Hematopoietic multipotent progenitor cell (in vitro differentiated cells): Measurements from ENCODE around the gene ALKBH5. TPM values are rescaled to one million over a fixed set of nuclear protein-coding genes. Genes with fewer than 3 reads are reported as not detected.
A peak's percentile ranks its signal among the peaks of the same experiment; 100 is the strongest.

Experiments
- DNase-seq, 3 donors: peaks; one replicate each; pipeline ENCODE4 v3.0.0-alpha.2; 2011 to 2015; ENCODE audit warnings: low read depth in 2 of 3, low spot score in 2 of 3
- total RNA-seq: library from RNA; depleted of rRNA; stranded (reverse); fragments of >200 nt; gene quantifications from one replicate; pipeline ENCODE4 v1.2.3, GENCODE V29; 2012

ALKBH5 gene
- total RNA-seq = 104 TPM

DNA sequence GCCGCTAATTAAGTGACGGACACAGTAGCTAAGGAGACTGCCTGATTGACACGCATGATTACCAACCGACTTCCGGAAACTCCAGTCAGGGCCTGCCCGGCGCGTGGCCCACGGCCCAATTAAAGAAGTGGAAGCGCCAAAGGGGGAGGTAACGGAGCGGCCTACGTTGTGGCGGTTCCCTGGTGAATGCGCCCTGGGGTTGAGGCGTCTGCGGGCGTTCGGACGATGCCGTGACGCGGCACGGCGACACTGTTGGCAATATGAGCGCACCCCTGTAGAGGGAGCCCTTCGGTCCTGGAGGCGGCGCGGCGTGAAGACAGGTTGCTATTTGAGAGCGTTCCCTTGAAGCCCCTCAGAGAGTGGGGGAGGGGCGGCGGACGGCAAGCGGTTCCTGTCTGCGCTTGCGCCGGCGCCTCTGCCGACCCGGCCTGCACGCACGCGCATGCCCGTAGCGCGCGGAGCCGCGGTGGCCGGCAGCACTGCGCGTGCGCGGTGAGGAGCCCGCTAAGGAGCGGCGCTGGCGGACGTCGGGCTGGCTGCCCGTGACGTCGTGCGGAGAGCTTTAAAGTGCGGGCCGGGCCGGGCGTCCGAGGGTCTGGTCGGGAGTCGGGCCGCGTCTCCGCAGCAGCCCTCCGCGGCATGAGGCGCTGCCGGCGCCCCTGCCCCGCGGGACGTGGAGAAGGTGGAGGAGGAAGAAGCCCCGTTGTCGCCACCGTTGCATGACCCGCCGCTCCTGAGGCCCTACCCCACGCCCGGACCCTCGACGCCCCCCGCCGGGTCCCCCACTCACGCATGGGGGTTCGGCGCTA is at the start of gene ALKBH5:
Gene ALKBH5 (plus strand): TSS at position 495 of the 809 bp plus-strand sequence. CDS start 416 bp downstream, outside the sequence.
- DNase-seq = peak; percentile 98 to 100 (median 99)

DNA sequence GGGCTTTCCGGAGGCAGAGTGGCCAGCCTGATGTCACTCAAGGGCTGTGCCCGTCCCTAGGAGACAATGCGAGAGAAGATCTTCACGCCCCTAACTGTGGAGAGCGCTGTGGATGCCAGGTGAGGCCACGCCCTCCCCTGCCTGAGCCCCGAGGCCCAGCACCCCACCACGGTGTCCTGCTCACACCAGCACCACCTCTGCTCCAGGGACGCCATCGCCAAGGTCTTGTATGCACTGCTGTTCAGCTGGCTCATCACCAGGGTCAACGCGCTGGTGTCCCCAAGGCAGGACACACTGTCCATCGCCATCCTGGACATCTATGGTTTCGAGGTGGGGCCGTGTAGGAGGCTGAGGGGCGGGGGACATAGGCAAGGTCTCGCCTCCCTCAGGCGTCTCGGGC is 47.3 kb upstream of the ALKBH5 start:
- DNase-seq = no peak

DNA sequence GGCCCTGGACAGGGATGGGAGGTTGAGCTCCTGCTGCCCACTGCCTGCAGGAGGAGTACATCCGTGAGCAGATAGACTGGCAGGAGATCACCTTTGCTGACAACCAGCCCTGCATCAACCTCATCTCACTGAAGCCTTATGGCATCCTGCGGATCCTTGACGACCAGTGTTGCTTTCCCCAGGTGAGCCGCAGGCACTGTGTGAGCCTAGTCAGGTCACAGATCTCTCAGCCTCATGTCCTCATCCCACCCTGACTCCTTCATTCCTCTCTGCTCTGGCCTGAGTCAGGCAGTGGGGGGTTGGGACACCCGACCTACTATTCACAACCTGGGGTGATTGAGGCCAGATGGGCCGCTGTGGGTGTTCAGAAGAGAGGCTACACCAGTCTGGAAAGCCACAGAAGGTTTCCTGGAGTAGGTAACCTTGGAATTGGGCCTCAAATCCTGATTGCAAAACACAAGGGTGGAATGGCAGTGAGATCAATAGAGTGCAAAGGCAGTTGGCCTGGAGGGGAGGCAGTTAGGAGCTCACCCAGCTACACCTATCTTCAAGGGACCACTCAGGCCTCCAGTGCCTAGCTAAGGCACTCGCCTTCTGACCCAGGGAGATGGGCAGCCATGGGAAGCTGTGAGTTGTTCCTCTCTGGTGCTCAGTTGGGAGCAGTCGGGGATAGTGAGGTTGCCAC is 45.4 kb upstream of the ALKBH5 start:
- no peak for DNase-seq

DNA sequence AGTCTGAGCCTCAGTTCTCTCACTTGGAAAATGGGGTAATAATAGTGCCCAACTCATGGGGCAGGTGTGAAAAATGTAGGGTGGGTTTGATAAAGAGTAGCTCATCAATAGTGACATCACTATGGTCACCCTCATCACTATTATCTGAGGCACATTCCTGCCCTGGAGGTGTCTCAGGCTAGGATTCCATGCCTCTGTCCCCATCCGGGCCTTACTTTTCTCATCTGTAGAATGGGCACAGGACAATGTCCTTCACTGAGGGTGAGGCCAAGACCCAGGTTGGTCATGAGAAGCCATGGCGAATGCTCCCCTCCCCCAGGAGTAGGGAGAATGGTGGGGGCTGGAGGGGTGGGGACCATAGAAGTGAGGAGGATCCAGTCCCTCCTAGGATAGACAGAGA is 44.5 kb upstream of the ALKBH5 start:
- DNase-seq = no peak

GRCh38 chr17:18139498-18139897 is 44.1 kb upstream of the ALKBH5 start:
- no peak for DNase-seq

GRCh38 chr17:18139949-18140348 is 43.7 kb upstream of the ALKBH5 start:
- no peak for DNase-seq

- DNase-seq = no peak
Measured at GRCh38 chr17:18140648-18141047, 43.0 kb upstream of the ALKBH5 start.

GRCh38 chr17:18141210-18141803 is 42.3 kb upstream of the ALKBH5 start:
- peak; percentile 29 to 84 (median 53) for DNase-seq

DNA sequence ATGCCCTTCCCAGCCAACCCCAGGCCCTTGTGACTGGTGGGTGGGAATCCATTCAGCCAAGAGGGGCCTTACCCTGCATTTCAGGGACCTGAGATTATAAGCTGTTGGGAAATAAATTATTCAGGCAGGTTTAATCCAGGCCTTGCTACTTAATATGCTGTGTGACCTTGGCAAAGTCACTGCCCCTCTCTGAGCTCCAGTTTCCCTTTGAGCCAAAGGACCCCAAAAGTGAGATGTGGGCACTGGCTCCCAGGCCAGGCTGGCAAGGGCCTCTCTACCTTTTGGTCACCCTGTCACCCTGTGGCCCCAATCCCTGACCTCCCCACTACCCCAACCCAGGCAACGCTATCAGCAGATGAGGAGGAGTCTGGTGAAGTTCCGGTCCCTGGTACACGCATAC is 41.2 kb upstream of the ALKBH5 start:
- DNase-seq = no peak

GRCh38 chr17:18143044-18143936 is 40.3 kb upstream of the ALKBH5 start:
- DNase-seq = no peak

DNA sequence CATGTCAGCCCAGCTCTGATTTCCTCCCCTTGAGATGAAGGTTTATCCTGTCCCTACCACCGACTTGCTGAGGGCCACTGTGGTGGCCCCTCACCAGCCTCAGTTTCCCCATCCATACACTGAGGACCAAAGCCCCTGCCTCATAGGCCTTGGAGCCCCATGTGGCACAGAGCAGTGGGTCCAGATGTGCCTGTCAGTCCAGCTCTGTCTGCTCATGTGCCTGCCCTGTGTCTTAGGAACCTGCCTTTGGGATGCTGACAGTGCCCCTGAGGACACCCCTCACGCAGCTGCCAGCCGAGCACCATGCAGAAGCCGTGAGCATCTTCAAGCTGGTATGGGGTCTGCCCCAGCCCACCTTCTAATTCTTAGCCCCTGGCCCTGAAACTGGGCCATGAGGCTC is 39.4 kb upstream of the ALKBH5 start:
- DNase-seq = no peak

- DNase-seq = no peak
Measured at GRCh38 chr17:18144855-18145254, 38.8 kb upstream of the ALKBH5 start.

GRCh38 chr17:18145811-18146210 is 37.8 kb upstream of the ALKBH5 start:
- DNase-seq = no peak

GRCh38 chr17:18146259-18146658 is 37.4 kb upstream of the ALKBH5 start:
- DNase-seq = no peak

DNA sequence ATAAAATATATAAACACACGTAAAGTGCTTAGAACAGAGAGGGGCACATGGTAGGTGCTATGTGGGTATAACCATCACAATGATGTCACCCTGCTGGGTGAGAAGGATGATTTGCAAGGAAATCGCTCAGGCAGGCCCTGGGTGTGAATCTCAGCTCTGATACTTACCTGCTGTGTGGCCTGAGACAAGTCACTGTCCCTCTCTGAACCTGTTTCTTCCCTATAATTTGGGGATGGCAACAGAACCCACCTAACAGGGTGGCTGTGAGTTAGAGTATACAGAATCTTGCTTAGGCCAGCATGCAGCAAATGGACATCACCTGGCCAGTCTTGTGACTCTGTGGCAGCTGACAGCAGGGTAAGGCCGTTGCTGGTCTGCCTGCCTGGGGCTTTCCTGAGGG is 36.6 kb upstream of the ALKBH5 start:
- DNase-seq = no peak

- no peak for DNase-seq
Measured at GRCh38 chr17:18148586-18148985, 35.0 kb upstream of the ALKBH5 start.

GRCh38 chr17:18151290-18151689 is 32.3 kb upstream of the ALKBH5 start:
- no peak for DNase-seq

DNA sequence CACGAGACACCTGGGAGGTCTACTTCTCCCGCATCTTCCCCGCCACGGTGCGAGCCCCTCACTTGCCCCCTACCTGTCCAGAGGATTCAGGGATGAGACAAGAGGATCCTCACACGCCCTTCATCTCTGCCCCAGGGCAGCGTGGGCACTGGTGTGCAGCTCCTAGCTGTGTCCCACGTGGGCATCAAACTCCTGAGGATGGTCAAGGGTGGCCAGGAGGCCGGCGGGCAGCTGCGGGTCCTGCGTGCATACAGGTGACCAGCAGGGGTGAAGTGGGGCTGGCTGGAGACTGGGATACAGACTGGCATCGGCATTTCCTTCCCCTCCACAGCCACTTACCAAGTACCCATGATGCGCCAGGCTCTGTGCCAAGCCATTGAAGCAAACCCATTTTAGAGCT is 28.4 kb upstream of the ALKBH5 start:
- no peak for DNase-seq

- no peak for DNase-seq
Measured at GRCh38 chr17:18156171-18156975, 27.3 kb upstream of the ALKBH5 start.

GRCh38 chr17:18156976-18157280 is 26.7 kb upstream of the ALKBH5 start:
- no peak for DNase-seq
